Coronary artery (tissue), 2 donors: ENCODE results near the gene C2CD5.

Source experiments
- DNase-seq: peaks from one replicate; pipeline ENCODE4 v3.0.0-alpha.2; 2017; ENCODE audit warnings: low spot score
- H3K27ac ChIP-seq, 2 donors: fragments of 200-600 bp; sonication (generic); one replicate each; pipeline ENCODE4 v1.5.1; 2016 to 2019
- H3K4me3 ChIP-seq: fragments of 200-600 bp; sonication (generic); 2 replicates; pipeline ENCODE4 v1.5.1; 2016; ENCODE audit warnings: mild to moderate bottlenecking, moderate library complexity
- CTCF ChIP-seq: fragments of 200-600 bp; sonication (generic); IDR thresholded peaks from one replicate; pipeline ENCODE4 v1.5.1; 2019; ENCODE audit warnings: antibody characterized with exemption

C2CD5 gene

GRCh38 chr12:22443379-22444316 lies 100.7 kb downstream of the C2CD5 start:
- Histone ChIP-seq H3K4me3 (no peak overlapping the region), H3K27ac (no peak overlapping the region)
- peak; percentile 51 for TF ChIP-seq CTCF
- peak; percentile 73 for DNase-seq

- Histone ChIP-seq H3K27ac (no peak overlapping the region), H3K4me3 (no peak overlapping the region)
- DNase-seq = no peak
- no peak for TF ChIP-seq CTCF
These were observed 107.1 kb downstream of the C2CD5 start for GRCh38 chr12:22437031-22437806.

GRCh38 chr12:22435583-22435982 lies 108.8 kb downstream of the C2CD5 start:
- H3K27ac ChIP-seq = no peak overlapping the region
- H3K4me3 ChIP-seq = no peak overlapping the region
- TF ChIP-seq CTCF = no peak
- no peak for DNase-seq

GRCh38 chr12:22431693-22432251 lies 112.6 kb downstream of the C2CD5 start:
- DNase-seq = no peak
- no peak overlapping the region for H3K4me3 ChIP-seq
- H3K27ac ChIP-seq = no peak overlapping the region
- TF ChIP-seq CTCF = no peak

GRCh38 chr12:22416801-22417200 lies 127.5 kb downstream of the C2CD5 start:
- no peak for TF ChIP-seq CTCF
- Histone ChIP-seq H3K27ac (no peak overlapping the region), H3K4me3 (no peak overlapping the region)
- no peak for DNase-seq

GRCh38 chr12:22415342-22416309 lies 128.7 kb downstream of the C2CD5 start:
- no peak overlapping the region for H3K4me3 ChIP-seq
- no peak overlapping the region for H3K27ac ChIP-seq
- DNase-seq = no peak
- no peak for TF ChIP-seq CTCF
